Measurements from ENCODE around the gene BCL7B.
"Not testable (repeated sequence)": the region's sequence is repeated elsewhere in the genome, so short reads cannot be mapped to it uniquely, and the experiment has no call there.

BCL7B gene

GRCh38 chr7:73535918-73536317 lies 21.6 kb downstream of the BCL7B start:
- DNase-seq (ENCODE audit: low spot score) = not testable (repeated sequence)

DNA sequence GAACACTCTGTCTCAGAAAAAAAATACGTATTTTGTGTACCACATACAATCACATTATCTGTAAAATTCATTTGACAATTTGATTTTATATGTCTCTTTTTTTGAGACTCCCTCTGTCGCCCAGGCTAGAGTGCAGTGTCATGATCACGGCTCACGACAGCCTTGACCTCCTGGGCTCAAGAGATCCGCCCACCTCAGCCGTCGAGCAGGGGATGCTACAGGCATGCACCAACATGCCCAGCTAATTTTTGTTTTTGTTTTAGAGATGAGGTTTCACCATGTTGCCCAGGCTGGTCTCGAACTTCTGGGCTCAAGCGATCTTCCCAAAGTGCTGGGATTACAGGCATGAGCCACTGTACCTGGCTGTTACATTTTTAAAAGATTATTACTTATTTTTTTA lies 23.7 kb downstream of the BCL7B start:
- no peak for DNase-seq (ENCODE audit: low spot score)

DNA sequence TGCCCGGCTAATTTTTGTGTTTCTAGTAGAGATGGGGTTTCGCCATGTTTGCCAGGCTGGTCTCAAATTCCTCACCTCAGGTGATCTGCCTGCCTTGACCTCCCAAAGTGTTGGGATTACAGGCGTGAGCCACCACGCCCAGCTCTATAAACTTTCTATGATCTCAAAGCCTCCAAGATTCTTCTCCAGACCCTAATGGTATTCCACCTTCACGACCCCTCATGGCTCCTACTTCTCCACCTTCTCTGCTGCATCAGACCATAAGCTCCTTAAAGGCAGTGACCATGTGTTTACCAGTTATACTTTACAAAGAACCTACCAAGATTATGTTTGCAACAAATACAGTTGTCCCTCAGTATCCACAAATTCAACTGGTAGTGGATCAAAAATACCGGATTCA lies 25.3 kb downstream of the BCL7B start:
- no peak for DNase-seq (ENCODE audit: low spot score)

DNA sequence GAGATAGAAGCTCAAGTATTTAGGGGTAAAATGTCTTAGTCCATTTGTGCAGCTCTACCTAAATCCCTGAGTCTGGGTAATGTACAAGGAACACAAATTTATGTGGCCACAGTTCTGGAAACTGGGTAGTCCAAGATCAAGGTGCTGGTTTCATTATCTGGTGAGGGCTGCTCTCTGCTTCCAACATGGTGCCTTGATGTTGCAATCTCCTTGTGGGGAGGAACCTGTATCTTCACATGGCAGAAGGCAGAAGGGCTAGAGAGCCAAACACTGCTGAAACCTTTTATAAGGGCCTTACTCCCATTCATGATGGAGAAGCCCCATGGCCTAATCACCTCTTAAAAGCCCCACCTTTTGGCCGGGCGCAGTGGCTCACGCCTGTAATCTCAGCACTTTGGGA lies 26.7 kb downstream of the BCL7B start:
- no peak for DNase-seq (ENCODE audit: low spot score)

DNA sequence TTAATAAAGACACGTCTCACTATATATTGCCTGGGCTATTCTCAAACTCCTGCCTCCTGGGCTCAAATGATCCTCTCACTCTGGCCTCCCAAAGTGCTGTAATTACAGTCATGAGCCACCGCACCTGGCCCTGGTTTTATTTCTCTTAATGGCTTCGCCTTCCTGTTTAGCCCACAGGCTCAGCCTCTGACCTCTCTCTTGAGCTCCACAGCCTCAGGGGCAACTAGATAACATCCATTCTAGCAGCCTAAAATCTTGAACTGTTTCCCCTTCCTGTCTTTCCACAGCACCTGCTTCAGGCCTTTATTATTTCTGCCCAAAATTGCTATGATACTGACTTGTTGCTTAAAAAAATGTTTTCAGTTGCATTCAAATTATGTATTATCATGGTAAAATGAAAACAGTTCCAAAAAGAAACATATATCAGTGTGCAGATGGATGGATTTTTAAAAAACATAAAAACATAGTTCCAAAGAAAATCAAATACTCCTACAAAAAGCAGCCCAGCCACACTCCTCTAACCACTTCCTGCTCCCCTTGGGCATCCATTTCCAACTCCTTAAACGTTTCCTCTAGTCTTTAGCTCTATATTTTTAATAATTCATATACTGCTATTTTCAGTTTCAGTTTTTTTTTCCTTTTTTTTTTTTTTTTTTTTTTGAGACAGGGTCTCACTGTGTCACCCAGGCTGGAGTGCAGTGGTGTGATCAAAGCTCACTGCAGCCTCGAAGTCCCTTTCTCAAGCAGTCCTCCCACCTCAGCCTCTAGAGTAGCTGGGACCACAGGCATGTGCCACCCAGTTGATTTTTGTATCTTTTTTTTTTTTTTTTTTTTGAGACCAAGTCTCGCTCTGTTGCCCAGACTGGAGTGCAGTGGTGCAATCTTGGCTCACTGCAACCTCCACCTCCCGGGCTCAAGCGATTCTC lies 30.3 kb downstream of the BCL7B start:
- DNase-seq (ENCODE audit: low spot score) = no peak

DNA sequence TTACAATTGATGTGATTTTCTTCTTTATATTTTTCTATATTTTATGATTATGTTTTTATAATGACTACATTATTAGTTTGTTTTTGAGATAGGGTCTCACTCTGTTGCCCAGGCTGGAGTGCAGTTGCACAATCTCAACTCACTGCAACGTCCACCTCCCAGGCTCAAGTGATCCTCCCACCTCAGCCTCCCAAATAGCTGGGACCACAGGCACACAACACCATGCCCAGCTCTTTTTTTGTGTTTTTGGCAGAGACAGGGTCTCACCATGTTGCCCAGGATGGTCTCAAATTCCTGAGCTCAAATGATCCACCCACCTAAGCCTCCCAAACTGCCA lies 31.4 kb downstream of the BCL7B start:
- not testable (repeated sequence) for DNase-seq (ENCODE audit: low spot score)

- peak; percentile 98 for DNase-seq (ENCODE audit: low spot score)
These were observed 35.2 kb downstream of the BCL7B start, which contains the start of gene BAZ1B for GRCh38 chr7:73522105-73522872. Gene BAZ1B, minus strand, starts transcription at chr7:73522293. Its CDS starts 360 bp downstream, at chr7:73521933.

DNA sequence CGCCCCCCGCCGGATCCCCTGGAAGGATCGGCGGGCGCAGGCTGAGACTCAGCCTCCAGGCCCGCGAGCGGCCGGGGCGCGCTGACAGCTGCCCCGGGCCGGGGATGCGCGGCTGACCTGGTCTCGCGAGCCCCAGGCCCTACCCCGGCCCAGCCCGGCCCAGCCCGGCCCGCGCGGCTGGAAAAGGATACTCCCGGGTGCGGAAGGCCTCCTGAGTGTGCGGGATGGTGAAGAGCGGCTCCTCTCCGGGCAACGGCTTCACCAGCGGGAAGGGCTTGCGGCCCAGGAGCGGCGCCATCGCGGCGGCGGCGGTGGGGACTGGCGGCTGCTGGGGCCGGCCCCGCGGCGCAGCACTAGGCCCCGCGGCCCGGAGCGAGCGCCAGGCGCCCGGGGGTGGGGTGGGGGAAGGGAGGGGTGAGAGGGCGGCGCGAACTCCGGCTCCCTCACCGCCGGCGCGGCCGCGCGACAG lies 35.8 kb downstream of the BCL7B start:
- DNase-seq (ENCODE audit: low spot score) = no peak

DNA sequence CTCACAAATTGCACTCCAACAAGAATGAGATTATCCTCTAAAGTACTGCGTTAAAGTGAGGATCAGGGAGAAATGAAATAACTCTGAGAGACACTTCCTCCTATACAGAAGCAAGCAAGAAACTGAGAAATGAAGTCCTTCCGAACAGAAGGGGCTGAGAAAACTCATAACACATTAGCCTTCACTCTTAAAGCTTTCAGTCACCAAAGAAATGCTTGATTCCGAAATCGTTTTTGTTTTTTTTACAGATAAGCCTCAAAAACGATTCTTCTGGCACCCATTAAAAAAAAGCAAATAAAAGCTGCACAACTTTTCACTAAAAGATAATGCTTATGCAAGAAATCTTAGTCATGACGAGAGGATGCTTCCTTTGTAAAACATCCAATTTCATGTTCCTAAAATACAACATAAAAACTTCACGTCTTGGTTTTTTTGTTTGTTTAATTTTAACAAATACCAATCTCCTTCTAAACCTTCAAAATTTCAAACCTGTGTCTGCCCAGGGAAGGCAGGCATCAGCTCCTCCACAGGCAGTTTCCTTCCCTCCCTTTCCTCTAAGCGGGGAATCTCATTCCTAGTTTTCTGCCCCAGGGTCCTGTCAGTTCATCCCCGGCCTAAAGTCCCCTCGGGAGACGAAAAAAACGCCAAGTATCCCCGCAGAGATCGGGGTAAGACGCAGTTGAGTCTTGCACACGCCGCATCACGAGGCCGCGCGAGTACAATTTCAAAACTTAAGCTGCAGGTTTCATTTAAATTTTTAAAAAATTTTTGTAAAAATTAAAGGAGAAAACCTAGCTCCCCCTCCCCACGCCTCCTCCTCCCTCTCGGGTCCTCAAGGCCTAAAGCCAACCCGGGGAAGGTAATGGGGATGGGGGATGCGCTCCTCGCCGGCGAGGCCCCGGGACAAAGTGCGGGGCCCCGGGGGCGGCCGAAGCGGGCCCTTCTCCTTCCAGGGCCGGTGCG lies 36.5 kb downstream of the BCL7B start:
- DNase-seq (ENCODE audit: low spot score) = peak; percentile 16

DNA sequence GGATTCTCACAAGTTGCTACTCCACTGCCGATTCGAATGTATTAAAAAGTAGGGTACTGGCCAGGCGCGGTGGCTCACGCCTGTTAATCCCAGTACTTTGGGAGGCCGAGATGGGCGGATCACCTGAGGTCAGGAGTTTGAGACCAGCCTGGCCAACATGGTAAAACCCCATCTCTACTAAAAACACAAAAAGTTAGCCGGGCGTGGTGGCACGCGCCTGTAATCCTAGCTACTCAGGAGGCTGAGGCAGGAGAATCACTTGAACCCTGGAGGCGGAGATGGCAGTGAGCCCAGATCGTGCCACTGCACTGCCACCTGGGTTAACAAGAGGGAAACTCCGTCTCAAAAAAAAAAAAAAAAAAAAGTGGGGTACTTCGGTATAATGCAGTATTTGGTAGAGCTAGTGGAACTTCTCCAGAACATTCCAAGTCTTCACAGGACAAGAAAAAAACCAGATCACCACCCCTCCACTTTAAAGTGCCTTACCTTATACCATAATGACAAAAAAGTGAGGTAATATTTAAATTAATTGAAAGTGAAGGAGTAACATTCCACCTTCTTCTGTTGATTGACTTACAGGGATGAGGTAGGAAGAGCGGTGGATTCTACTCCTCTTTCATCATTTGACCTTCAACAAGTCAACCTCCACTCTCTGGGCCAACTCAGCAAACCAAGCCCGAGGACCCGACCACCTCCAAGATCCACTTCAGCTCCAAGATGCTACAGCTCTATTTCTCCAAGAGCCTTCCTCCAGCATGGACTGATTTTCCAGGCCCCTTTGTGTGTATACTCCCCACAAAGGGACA lies 37.4 kb downstream of the BCL7B start:
- no peak for DNase-seq (ENCODE audit: low spot score)

- DNase-seq (ENCODE audit: low spot score) = no peak
These were observed 39.0 kb downstream of the BCL7B start for GRCh38 chr7:73518470-73518869.

GRCh38 chr7:73517241-73517995 lies 40.1 kb downstream of the BCL7B start:
- no peak for DNase-seq (ENCODE audit: low spot score)

- no peak for DNase-seq (ENCODE audit: low spot score)
These were observed 42.3 kb downstream of the BCL7B start for GRCh38 chr7:73515178-73515577.

DNA sequence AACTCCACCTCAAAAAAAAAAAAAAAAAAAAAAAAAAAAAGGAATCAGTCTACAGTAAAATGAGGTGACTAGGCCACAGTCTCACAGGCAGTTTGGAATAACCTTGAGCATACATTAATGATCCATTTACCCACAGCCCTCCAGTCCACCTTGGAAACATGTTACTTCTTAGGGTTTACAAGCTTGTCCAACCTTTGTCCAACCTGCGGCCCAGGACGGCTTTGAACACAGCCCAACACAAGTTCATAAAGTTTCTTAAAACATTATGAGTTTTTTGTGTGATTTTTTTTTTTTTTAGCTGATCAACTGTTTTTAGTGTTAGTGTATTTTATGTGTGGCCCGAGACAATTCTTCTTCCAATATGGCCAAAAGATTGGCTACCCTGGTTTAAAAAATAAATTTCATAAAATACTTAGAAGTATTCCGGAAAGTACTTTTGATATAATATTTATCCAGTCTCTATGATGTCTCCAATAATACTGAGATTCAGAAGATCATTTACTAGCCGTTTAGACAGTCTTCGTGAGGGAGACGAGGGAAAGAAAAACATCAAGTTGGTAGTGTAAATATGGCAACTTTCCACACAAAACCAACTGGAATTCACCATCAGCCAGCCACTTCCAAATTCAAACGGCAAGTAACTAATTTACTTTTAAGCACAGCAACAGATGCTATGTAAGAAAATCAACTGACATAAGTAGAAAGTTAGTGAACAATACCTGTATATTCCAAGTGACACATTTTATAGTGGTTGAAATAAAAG lies 45.3 kb downstream of the BCL7B start:
- DNase-seq (ENCODE audit: low spot score) = no peak

DNA sequence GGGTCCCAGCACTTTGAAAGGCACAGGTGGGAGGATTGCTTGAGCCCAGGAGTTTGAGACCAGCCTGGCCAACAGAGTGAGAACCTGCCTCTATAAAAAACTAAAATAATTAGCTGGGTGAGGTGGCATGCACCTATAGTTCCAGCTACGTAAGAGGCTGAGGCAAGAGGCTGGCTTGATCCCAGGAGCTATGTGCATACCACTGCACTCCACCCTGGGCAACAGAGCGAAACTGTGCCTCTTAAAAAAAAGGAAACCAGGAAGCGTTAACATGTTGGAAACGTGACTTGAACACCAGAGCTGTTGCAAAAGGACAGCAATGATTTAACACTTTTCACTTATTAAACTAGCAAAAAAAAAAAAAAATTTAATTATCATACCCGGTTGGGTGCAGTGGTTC lies 48.0 kb downstream of the BCL7B start:
- DNase-seq (ENCODE audit: low spot score) = no peak

GRCh38 chr7:73507556-73507955 lies 49.9 kb downstream of the BCL7B start:
- DNase-seq (ENCODE audit: low spot score) = no peak

DNA sequence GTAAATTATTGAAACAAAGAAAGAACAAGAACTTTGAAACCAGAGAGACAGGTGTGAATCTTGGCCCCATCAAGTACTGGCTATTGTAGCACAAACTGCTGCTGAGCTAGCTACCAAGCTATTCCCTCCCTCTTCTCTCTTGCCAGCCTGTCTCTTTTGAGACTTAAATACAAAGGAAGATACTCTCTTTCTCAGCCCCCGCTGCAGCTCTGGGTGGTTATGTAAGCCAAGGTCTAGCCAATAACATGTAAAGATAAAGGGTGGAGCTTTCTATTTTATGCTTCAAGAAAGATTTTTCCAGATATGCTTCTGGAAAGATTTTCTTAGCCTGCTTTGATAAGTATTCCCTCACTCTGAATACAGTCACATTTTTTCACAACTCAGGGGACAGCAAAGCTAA lies 52.6 kb downstream of the BCL7B start:
- no peak for DNase-seq (ENCODE audit: low spot score)

GRCh38 chr7:73504017-73504416 lies 53.5 kb downstream of the BCL7B start:
- DNase-seq (ENCODE audit: low spot score) = no peak

DNA sequence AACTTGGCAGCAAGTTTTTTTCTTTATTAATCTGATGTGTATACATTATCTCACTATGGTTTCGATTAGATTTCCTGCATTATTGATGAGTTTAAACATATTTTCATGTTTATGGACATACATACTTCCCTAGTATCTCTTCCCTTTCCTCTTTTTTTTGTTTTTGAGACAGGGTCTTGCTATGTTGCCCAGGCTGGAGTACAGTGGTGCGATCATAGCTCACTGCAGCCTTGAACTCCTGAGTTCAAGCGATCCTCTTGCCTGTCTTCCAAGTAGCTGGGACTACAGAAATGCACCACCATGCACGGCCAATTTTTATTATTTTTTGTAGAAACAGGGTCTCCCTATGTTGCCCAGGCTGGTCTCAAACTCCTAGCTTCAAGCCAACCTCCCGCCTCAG lies 54.3 kb downstream of the BCL7B start:
- no peak for DNase-seq (ENCODE audit: low spot score)

- DNase-seq (ENCODE audit: low spot score) = no peak
These were observed 60.9 kb downstream of the BCL7B start for GRCh38 chr7:73496626-73497025.

Measured in globus pallidus (tissue), 1 donor.